Suprapubic skin (tissue), 3 donors: ENCODE measurements around the gene NGB.

ENCODE experiments used
- EP300 ChIP-seq: sonication (generic); formaldehyde crosslinking; IDR thresholded peaks from one replicate; pipeline ENCODE4 v1.6.1; 2017; ENCODE audit warnings: antibody characterized with exemption
- POLR2A ChIP-seq, 2 donors: fragments of 450-650 bp; IDR thresholded peaks; one replicate each; pipeline ENCODE4 v1.6.1; 2017; ENCODE audit warnings: antibody characterized with exemption in 2 of 2, mild to moderate bottlenecking in 2 of 2, moderate library complexity in 2 of 2
- TF ChIP-seq, protein P1 (sequence below), 2 donors: fragments of 200-600 bp in 1 of 2; fragments of 450-650 bp in 1 of 2; sonication (generic) in 1 of 2; IDR thresholded peaks; one replicate each; pipeline ENCODE4 v1.5.1; 2016 to 2019; ENCODE audit warnings: antibody characterized with exemption in 2 of 2, mild to moderate bottlenecking in 1 of 2, moderate library complexity in 1 of 2

DNA sequence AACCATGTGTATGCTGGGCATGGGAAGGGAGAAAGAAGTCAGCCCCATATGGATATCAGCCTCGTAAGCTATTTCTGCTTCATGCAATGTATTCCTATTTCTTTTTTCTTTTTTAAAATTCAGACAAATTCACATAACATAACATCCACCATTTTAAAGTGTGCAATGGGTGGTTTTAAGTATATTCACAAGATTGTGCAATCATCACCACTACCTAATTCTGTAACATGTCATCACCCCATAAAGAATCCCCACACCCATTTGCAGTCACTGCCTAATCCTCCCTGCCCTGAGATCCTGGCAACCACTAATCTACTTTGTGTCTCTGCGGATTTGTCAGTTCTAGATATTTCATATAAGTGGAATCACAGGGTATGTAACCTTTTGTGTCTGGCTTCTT lies 40.2 kb upstream of the NGB start:
- no peak for TF ChIP-seq POLR2A (IDR thresholded peaks at IDR 0.05)
- TF ChIP-seq, protein P1, sequence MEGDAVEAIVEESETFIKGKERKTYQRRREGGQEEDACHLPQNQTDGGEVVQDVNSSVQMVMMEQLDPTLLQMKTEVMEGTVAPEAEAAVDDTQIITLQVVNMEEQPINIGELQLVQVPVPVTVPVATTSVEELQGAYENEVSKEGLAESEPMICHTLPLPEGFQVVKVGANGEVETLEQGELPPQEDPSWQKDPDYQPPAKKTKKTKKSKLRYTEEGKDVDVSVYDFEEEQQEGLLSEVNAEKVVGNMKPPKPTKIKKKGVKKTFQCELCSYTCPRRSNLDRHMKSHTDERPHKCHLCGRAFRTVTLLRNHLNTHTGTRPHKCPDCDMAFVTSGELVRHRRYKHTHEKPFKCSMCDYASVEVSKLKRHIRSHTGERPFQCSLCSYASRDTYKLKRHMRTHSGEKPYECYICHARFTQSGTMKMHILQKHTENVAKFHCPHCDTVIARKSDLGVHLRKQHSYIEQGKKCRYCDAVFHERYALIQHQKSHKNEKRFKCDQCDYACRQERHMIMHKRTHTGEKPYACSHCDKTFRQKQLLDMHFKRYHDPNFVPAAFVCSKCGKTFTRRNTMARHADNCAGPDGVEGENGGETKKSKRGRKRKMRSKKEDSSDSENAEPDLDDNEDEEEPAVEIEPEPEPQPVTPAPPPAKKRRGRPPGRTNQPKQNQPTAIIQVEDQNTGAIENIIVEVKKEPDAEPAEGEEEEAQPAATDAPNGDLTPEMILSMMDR (IDR thresholded peaks at IDR 0.05) = no peak
- TF ChIP-seq EP300 = no peak
